H1 (cell line): ENCODE results near the gene NAT8L. TPM values are rescaled to one million over a fixed set of nuclear protein-coding genes. Genes with fewer than 3 reads are reported as not detected.
A peak's percentile ranks its signal among the peaks of the same experiment; 100 is the strongest.

Experiments
- CTCF ChIA-PET: fragments of 300-600 bp; sonication (Branson Sonifier 250); formaldehyde crosslinking; loops from one replicate; lab custom pipeline; 2021; ENCODE audit not compliant: partially characterized antibody; lab: Charles Lee
- POLR2A ChIA-PET: fragments of 300-600 bp; sonication (Branson Sonifier 250); formaldehyde crosslinking; loops from one replicate; lab custom pipeline; 2021; ENCODE audit warnings: inconsistent platforms; ENCODE audit not compliant: partially characterized antibody; lab: Charles Lee
- DNase-seq, 2 experiments: peaks; one replicate each; pipeline versions ENCODE4 v3.0.0 to v3.0.0-alpha.2; 2010 to 2022; ENCODE audit warnings: low spot score in 2 of 2, low read depth in 1 of 2, mixed read lengths in 1 of 2
- FAIRE-seq: peaks from 2 replicates; lab custom pipeline; 2011; peaks lifted over from hg19 to GRCh38; lab: Jason Lieb, UNC
- H2AFZ ChIP-seq: 2 replicates; pipeline ENCODE4 v1.8.1; 2012; ENCODE audit warnings: low read length, inconsistent platforms
- H2AK5ac ChIP-seq: 2 replicates; pipeline ENCODE4 v1.6.1; 2013; ENCODE audit warnings: low read depth, low read length
- H2BK120ac ChIP-seq: replicated peaks from 2 replicates; pipeline ENCODE3; 2013; ENCODE audit warnings: low read depth, low read length, inconsistent platforms
- H2BK12ac ChIP-seq: 2 replicates; pipeline ENCODE4 v1.6.1; 2013; ENCODE audit warnings: low read depth, low read length
- H2BK15ac ChIP-seq: 2 replicates; pipeline ENCODE4 v1.6.1; 2013; ENCODE audit warnings: low read length
- H2BK20ac ChIP-seq: 2 replicates; pipeline ENCODE4 v1.6.1; 2013; ENCODE audit warnings: low read length
- H2BK5ac ChIP-seq: 2 replicates; pipeline ENCODE4 v1.6.1; 2013; ENCODE audit warnings: low read depth, low read length
- H3K14ac ChIP-seq: 2 replicates; pipeline ENCODE4 v1.6.1; 2013; ENCODE audit warnings: inconsistent platforms; ENCODE audit not compliant: insufficient read length
- H3K18ac ChIP-seq: 2 replicates; pipeline ENCODE4 v1.6.1; 2013; ENCODE audit warnings: low read length; ENCODE audit errors: extremely low read depth
- H3K23ac ChIP-seq: 2 replicates; pipeline ENCODE4 v1.6.1; 2013; ENCODE audit warnings: inconsistent platforms; ENCODE audit not compliant: insufficient read length
- H3K23me2 ChIP-seq: 2 replicates; pipeline ENCODE4 v1.6.1; 2013; ENCODE audit warnings: low read depth, low read length
- H3K27ac ChIP-seq: 2 replicates; pipeline ENCODE4 v1.6.1; 2011; ENCODE audit warnings: low read depth, low read length, inconsistent platforms
- H3K27me3 ChIP-seq, 4 experiments: replicated peaks in 1 of 4; 1 replicate in 1 of 4; 2 replicates in 3 of 4; pipeline versions ENCODE4 v1.6.1 to v1.8.1; 2011 to 2013; ENCODE audit warnings: low read length in 3 of 4, mild to moderate bottlenecking in 3 of 4, inconsistent platforms in 2 of 4, mixed read lengths in 2 of 4, moderate library complexity in 1 of 4; ENCODE audit not compliant: control insufficient read depth in 3 of 4, insufficient read depth in 3 of 4; ENCODE audit errors: extremely low read depth in 1 of 4
- H3K36me3 ChIP-seq, 4 experiments: 2 replicates each; pipeline versions ENCODE4 v1.6.1 to v1.8.1; 2011 to 2013; ENCODE audit warnings: mild to moderate bottlenecking in 4 of 4, low read length in 3 of 4, moderate library complexity in 2 of 4, control low read depth in 1 of 4, inconsistent platforms in 1 of 4; ENCODE audit not compliant: insufficient read depth in 4 of 4, control insufficient read depth in 2 of 4
- H3K4ac ChIP-seq: replicated peaks from 2 replicates; pipeline ENCODE3; 2013; ENCODE audit warnings: low read length, low read depth, mixed read lengths, inconsistent platforms; ENCODE audit not compliant: insufficient read length
- H3K4me1 ChIP-seq, 4 experiments: replicated peaks in 1 of 4; 1 replicate in 1 of 4; 2 replicates in 3 of 4; pipeline versions ENCODE4 v1.6.1 to v1.8.1; 2011 to 2013; ENCODE audit warnings: low read length in 3 of 4, inconsistent platforms in 2 of 4, mixed read lengths in 1 of 4; ENCODE audit not compliant: insufficient read depth in 4 of 4, control insufficient read depth in 3 of 4
- H3K4me2 ChIP-seq, 2 experiments: 2 replicates each; pipeline versions ENCODE4 v1.6.1 to v1.8.1; 2011 to 2013; ENCODE audit warnings: low read depth in 2 of 2, low read length in 2 of 2, control low read depth in 1 of 2, inconsistent platforms in 1 of 2, mild to moderate bottlenecking in 1 of 2; ENCODE audit not compliant: insufficient read depth in 1 of 2
- H3K4me3 ChIP-seq, 4 experiments: fragments of 200-600, 300-600 bp in 1 of 4; sonication (generic), shearing (Covaris generic), sonication (Bioruptor Twin) in 1 of 4; 2 replicates each; pipeline versions ENCODE4 v1.5.1 to v1.8.1; 2011 to 2016; ENCODE audit warnings: low read length in 4 of 4, low read depth in 3 of 4, control low read depth in 2 of 4, inconsistent platforms in 2 of 4, mild to moderate bottlenecking in 2 of 4, mixed read lengths in 1 of 4, moderate library complexity in 1 of 4; ENCODE audit not compliant: insufficient read depth in 2 of 4; ENCODE audit errors: extremely low read depth in 1 of 4
- H3K56ac ChIP-seq: replicated peaks from 2 replicates; pipeline ENCODE3; 2013; ENCODE audit warnings: low read depth, mild to moderate bottlenecking, mixed read lengths, low read length, inconsistent platforms; ENCODE audit not compliant: insufficient read length
- H3K79me1 ChIP-seq: 2 replicates; pipeline ENCODE4 v1.6.1; 2013; ENCODE audit warnings: low read depth, low read length, control low read depth
- H3K79me2 ChIP-seq, 2 experiments: 2 replicates each; pipeline versions ENCODE4 v1.6.1 to v1.8.1; 2012 to 2013; ENCODE audit warnings: low read length in 2 of 2, mild to moderate bottlenecking in 2 of 2, inconsistent platforms in 1 of 2; ENCODE audit not compliant: insufficient read depth in 2 of 2, control insufficient read depth in 1 of 2
- H3K9ac ChIP-seq, 4 experiments: replicated peaks in 1 of 4; 1 replicate in 1 of 4; 2 replicates in 3 of 4; pipeline versions ENCODE4 v1.6.1 to v1.8.1; 2011 to 2013; ENCODE audit warnings: low read depth in 3 of 4, low read length in 3 of 4, control low read depth in 2 of 4, mild to moderate bottlenecking in 2 of 4, moderate library complexity in 2 of 4, inconsistent platforms in 1 of 4; ENCODE audit errors: extremely low read depth in 1 of 4
- H3K9me3 ChIP-seq, 2 experiments: 2 replicates each; pipeline versions ENCODE4 v1.6.1 to v1.8.1; 2012 to 2013; ENCODE audit warnings: mild to moderate bottlenecking in 2 of 2, moderate library complexity in 2 of 2, control low read depth in 1 of 2, inconsistent platforms in 1 of 2, low read depth in 1 of 2, low read length in 1 of 2, mixed read lengths in 1 of 2; ENCODE audit not compliant: insufficient read depth in 2 of 2
- H4K20me1 ChIP-seq, 2 experiments: replicated peaks in 1 of 2; 2 replicates each; pipeline versions ENCODE3 to v1.8.1; 2011 to 2013; ENCODE audit warnings: inconsistent platforms in 2 of 2, low read length in 2 of 2, mild to moderate bottlenecking in 1 of 2; ENCODE audit not compliant: insufficient read depth in 2 of 2, control insufficient read depth in 1 of 2
- H4K5ac ChIP-seq: 2 replicates; pipeline ENCODE4 v1.6.1; 2013; ENCODE audit warnings: low read length, low read depth, mixed read lengths, inconsistent platforms; ENCODE audit not compliant: insufficient read length
- H4K8ac ChIP-seq: 2 replicates; pipeline ENCODE4 v1.8.0; 2013; ENCODE audit warnings: mild to moderate bottlenecking, moderate library complexity, low read length, inconsistent platforms; ENCODE audit not compliant: insufficient read depth; ENCODE audit errors: extremely low read depth
- H4K91ac ChIP-seq: replicated peaks from 2 replicates; pipeline ENCODE3; 2013; ENCODE audit warnings: low read length, mixed read lengths, inconsistent platforms; ENCODE audit not compliant: insufficient read length
- RNF2 ChIP-seq: fragments of 200-900, 300-1000 bp; sonication (generic); IDR thresholded peaks from 2 replicates; pipeline ENCODE4 v1.7.1; 2016; ENCODE audit warnings: borderline replicate concordance, low read depth, mild to moderate bottlenecking, antibody characterized with exemption, low read length; ENCODE audit not compliant: poor library complexity, severe bottlenecking; ENCODE audit errors: missing control alignments
- WGBS, 2 experiments: shearing (Covaris generic) in 1 of 2; methylation state at CpG; one replicate each; pipeline versions ENCODE4 v1.1.6 to v1.1.7; 2013 to 2015; ENCODE audit warnings: low lambda C conversion rate in 2 of 2, mixed read lengths in 2 of 2, inconsistent platforms in 1 of 2, low coverage in 1 of 2, missing lambda C conversion rate in 1 of 2; ENCODE audit not compliant: insufficient replicate concordance in 2 of 2, insufficient coverage in 1 of 2, insufficient read length in 1 of 2; ENCODE audit errors: extremely low coverage in 1 of 2, missing lambda C conversion rate in 1 of 2; 5-methylcytosine and 5-hydroxymethylcytosine counted together
- polyA plus RNA-seq, 7 experiments: library from polyadenylated mRNA; depleted of rRNA in 3 of 7; stranded (reverse) in 5 of 7; unstranded in 2 of 7; fragments of >200 nt in 5 of 7; fragments of 200-250 nt in 2 of 7; gene quantifications; 1 replicate in 5 of 7; 2 replicates in 1 of 7; 4 replicates in 1 of 7; pipeline versions ENCODE4 v1.2.1 to v1.2.3, GENCODE V29; 2011 to 2013; ENCODE audit warnings: missing spikeins in 2 of 7, mixed read lengths in 2 of 7
- total RNA-seq: library from RNA; stranded (reverse); fragmentation: NEBNext Ultra II Directional; extraction: Animal tissue kit (Norgen Biotek cat#: 25700); gene quantifications from 2 replicates; pipeline ENCODE4 v1.2.1, GENCODE V29; 2021

NAT8L gene
- total and polyA plus RNA-seq, 2 of the 8 experiments (the other 6 are each of a cell fraction or from before 2014, with no cell fraction given): 10.8 TPM

DNA sequence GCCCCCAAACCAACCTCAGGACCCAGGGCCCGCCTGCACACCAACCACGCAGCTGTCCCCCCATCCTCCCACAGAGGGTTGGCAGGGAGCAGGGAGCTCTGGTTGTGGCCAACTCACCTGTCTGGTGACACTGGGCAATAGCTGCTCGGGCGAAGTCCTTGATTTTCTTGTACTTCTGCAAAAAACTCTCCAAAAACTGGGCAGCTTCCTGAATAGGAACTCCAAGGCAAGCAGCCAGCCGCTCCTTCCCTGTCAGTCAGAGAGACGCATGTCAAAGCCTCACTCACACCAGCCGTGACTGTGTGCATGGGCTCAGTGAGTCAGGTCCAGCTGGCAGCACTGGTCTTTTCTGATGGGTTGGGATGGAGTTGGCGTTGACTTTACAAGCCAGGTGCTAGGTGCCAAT is 26.4 kb downstream of the NAT8L start:
- no peak overlapping the region for H3K56ac ChIP-seq

More for the DNA sequence above, 26.4 kb downstream of the NAT8L start:
- H2BK5ac ChIP-seq: no peak overlapping the region
- peaks cover 0 to 3% (median under 1%) of the 10 kb centered on the region in 4 experiments; a peak in 1 of 7 replicates for H3K27me3 ChIP-seq
- CTCF ChIA-PET: interaction anchor here (1.0 to 1.6 kb wide), 3 partner anchors 10 to 276 kb away, joined by 3 to 5 read pairs (median 3); no protein-coding TSS in a partner anchor
- no peak overlapping the region for H2BK15ac ChIP-seq
- TF ChIP-seq RNF2: no peak
- H3K9me3 ChIP-seq: no peaks in the 10 kb centered on the region
- no peaks in the 10 kb centered on the region for H3K36me3 ChIP-seq
- peaks cover 2 to 3% of the 10 kb centered on the region in 2 experiments for H4K20me1 ChIP-seq
- H3K4me2 ChIP-seq: no peak overlapping the region
- no peak overlapping the region for H2BK20ac ChIP-seq
- peak in 1 of 2 experiments; percentile 32 for DNase-seq
- no peak overlapping the region for H4K91ac ChIP-seq
- no peak overlapping the region for H3K18ac ChIP-seq
- no peaks in the 10 kb centered on the region for H3K79me2 ChIP-seq
- no peak overlapping the region for H3K4me3 ChIP-seq
- FAIRE-seq: no peak
- no peak overlapping the region for H2AK5ac ChIP-seq
- H3K27ac ChIP-seq: no peak overlapping the region
- no peak overlapping the region for H2BK120ac ChIP-seq
- no peak overlapping the region for H4K8ac ChIP-seq
- POLR2A ChIA-PET: interaction anchor here (0.5 kb wide), 1 partner anchor 939 kb away, joined by 4 read pairs; no protein-coding TSS in a partner anchor
- 94% methylated on average over 8 of the region's 8 CpGs; no CpG with 5 or more reads in 1 of the 2 experiments for WGBS, 2 experiments
- H3K79me1 ChIP-seq: no peaks in the 10 kb centered on the region
- H2AFZ ChIP-seq: no peak overlapping the region
- no peak overlapping the region for H3K14ac ChIP-seq
- no peak overlapping the region for H3K4ac ChIP-seq
- no peak overlapping the region for H3K9ac ChIP-seq
- no peaks in the 10 kb centered on the region for H3K4me1 ChIP-seq
- H2BK12ac ChIP-seq: no peak overlapping the region
- no peaks in the 10 kb centered on the region for H3K23me2 ChIP-seq
- H3K23ac ChIP-seq: no peak overlapping the region
- H4K5ac ChIP-seq: no peak overlapping the region
